HG03135 (cell line): ENCODE results near the gene CLECL1.
"Not testable (repeated sequence)": the region's sequence is repeated elsewhere in the genome, so short reads cannot be mapped to it uniquely, and the experiment has no call there.

Experiments
- ATAC-seq: cut with Tn5 transposase; IDR thresholded peaks from one replicate; pipeline ENCODE4 v1.9.1; 2021; ENCODE audit warnings: mild to moderate bottlenecking, moderate library complexity; ENCODE audit not compliant: unreplicated experiment

Gene CLECL1

GRCh38 chr12:9699269-9699897 is 33.5 kb downstream of the CLECL1 start:
- no peak for ATAC-seq

DNA sequence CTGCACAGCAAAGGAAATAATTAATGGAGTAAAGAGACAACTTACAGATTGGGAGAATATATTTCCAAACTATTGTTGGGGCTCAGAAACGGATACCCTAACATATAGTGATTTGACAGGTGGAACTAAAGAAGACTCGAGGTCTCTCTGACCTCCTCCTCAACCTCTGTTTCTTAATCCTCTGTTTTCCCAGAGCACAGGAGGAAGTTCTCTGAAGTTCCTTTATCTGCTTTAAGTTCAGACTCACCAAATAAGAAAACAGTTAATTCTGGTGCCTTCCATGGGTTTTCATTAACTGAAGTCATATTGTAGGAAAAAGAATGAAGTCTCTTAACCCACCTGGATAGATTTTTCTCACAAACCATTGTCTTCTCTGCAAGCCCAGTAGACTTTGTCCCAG is 34.2 kb downstream of the CLECL1 start:
- ATAC-seq, result no peak

DNA sequence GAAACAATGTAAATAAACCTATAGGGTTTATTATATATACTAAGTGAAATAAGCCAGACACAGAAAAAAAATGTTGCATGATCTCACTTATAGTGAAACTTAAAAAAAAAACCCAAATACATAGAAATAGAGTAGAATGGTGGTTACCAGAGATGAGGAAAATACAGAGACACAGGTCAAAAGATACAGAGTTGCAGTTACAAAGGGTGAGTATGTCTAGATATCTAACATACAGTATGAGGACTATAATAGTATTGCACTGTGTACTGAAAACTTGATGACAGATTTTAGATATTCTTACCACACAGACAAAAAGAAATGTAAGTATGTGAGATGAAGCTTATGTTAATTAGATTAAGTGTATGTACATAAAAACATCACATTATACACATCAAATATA is 35.3 kb downstream of the CLECL1 start:
- ATAC-seq, result no peak

DNA sequence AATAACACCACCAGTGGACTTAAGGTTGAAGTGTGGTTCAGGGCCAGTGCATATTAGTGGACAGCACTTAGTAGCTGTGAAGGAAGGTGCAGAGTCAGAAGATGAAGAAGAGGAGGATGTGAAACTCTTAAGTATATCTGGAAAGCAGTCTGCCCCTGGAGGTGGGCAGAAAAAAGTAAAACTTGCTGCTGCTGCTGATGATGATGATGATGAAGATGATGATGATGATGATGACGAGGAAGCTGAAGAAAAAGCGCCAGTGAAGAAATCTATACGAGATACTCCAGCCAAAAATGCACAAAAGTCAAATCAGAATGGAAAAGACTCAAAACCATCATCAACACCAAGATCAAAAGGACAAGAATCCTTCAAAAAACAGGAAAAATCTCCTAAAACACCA is 37.2 kb downstream of the CLECL1 start:
- ATAC-seq, result not testable (repeated sequence)

GRCh38 chr12:9695150-9695549 is 37.7 kb downstream of the CLECL1 start:
- ATAC-seq, result not testable (repeated sequence)

GRCh38 chr12:9694241-9694640 is 38.7 kb downstream of the CLECL1 start:
- ATAC-seq, result no peak

GRCh38 chr12:9692909-9693308 is 40.0 kb downstream of the CLECL1 start:
- ATAC-seq, result no peak

- no peak for ATAC-seq
Measured at GRCh38 chr12:9687228-9687627, 45.7 kb downstream of the CLECL1 start.

GRCh38 chr12:9685915-9686314 is 47.0 kb downstream of the CLECL1 start:
- ATAC-seq, result no peak

DNA sequence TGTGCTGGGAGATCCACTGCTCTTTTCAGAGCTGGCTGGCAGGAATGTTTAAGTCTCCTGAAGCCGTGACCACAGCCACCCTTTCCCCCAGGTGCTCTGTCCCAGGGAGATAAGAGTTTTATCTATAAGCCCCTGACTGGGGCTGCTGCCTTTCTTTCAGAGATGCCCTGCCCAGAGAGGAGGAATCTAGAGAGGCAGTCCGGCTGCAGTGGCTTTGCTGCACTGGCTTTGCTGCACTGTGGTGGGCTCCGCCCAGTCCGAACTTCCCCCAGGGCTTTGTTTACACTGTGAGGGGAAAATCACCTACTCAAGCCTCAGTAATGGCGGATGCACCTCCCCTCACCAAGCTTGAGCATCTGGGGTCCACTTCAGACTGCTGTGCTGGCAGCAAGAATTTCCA is 47.5 kb downstream of the CLECL1 start:
- ATAC-seq, result not testable (repeated sequence)

GRCh38 chr12:9682949-9683348 is 49.9 kb downstream of the CLECL1 start:
- not testable (repeated sequence) for ATAC-seq

- ATAC-seq, result not testable (repeated sequence)
Measured at GRCh38 chr12:9682508-9682907, 50.4 kb downstream of the CLECL1 start.

DNA sequence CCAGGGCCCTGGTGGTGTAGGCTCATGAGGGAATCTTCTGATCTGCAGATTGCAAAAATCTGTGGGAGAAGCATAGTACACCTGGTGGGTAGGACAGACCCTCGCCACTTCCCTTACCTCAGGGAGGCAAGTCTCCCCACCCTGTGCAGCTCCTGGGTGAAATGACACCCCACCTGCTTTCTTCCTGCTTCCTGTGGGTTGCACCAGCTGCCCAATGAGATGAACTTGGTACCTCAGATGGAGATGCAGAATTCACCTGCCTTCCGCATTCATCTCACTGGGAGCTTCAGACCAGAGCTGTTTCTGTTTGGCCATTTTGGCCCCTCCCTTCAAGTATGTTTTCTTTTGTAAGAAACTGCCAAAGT is 58.7 kb downstream of the CLECL1 start:
- no peak for ATAC-seq

- no peak for ATAC-seq
Measured at GRCh38 chr12:9673404-9674225, 59.3 kb downstream of the CLECL1 start.
